Endothelial cell (in vitro differentiated cells): Measurements from ENCODE around the gene NLGN4Y. TPM values are rescaled to one million over a fixed set of nuclear protein-coding genes. Genes with fewer than 3 reads are reported as not detected.

Source experiments
- DNase-seq: peaks from one replicate; pipeline ENCODE4 v3.0.0; 2021; ENCODE audit warnings: low spot score
- H3K27ac Mint-ChIP-seq: one replicate; pipeline ENCODE4 v1.8.0; 2021; ENCODE audit warnings: mixed read lengths, inconsistent platforms; ENCODE audit not compliant: unreplicated experiment
- H3K27me3 Mint-ChIP-seq: one replicate; pipeline ENCODE4 v1.8.0; 2021; ENCODE audit warnings: mild to moderate bottlenecking, moderate library complexity, mixed read lengths, inconsistent platforms; ENCODE audit not compliant: unreplicated experiment
- H3K36me3 Mint-ChIP-seq: one replicate; pipeline ENCODE4 v1.8.0; 2021; ENCODE audit warnings: mild to moderate bottlenecking, low read depth, mixed read lengths, inconsistent platforms; ENCODE audit not compliant: unreplicated experiment
- H3K4me1 Mint-ChIP-seq: one replicate; pipeline ENCODE4 v1.8.0; 2021; ENCODE audit warnings: mild to moderate bottlenecking, mixed read lengths, inconsistent platforms; ENCODE audit not compliant: unreplicated experiment
- H3K4me3 Mint-ChIP-seq: one replicate; pipeline ENCODE4 v1.8.0; 2021; ENCODE audit warnings: mild to moderate bottlenecking, mixed read lengths, inconsistent platforms; ENCODE audit not compliant: unreplicated experiment
- H3K9me3 Mint-ChIP-seq: one replicate; pipeline ENCODE4 v1.8.0; 2021; ENCODE audit warnings: mixed read lengths, inconsistent platforms; ENCODE audit not compliant: unreplicated experiment
- total RNA-seq: library from RNA; stranded (reverse); fragmentation: NEBNext Ultra II Directional; extraction: Animal tissue kit (Norgen Biotek cat#: 25700); gene quantifications from one replicate; pipeline ENCODE4 v1.2.1, GENCODE V29; 2021; ENCODE audit not compliant: unreplicated experiment
- TF ChIP-seq, protein P1 (sequence below): fragments of 200-600 bp; sonication (generic); IDR thresholded peaks from one replicate; pipeline ENCODE4 v1.5.0; 2021; ENCODE audit warnings: antibody characterized with exemption; ENCODE audit not compliant: unreplicated experiment

NLGN4Y gene
- total RNA-seq, 1 donor from 2014 or later: 78.9 TPM

GRCh38 chrY:14543506-14543905, 19.2 kb downstream of the NLGN4Y start:
- Mint-ChIP-seq H3K4me3 (no peak overlapping the region), H3K4me1 (peaks cover 5% of the 10 kb centered on the region), H3K9me3 (no peaks in the 10 kb centered on the region), H3K27me3 (no peaks in the 10 kb centered on the region), H3K27ac (no peak overlapping the region), H3K36me3 (peaks cover 20% of the 10 kb centered on the region)
- no peak for DNase-seq
- TF ChIP-seq, protein P1, sequence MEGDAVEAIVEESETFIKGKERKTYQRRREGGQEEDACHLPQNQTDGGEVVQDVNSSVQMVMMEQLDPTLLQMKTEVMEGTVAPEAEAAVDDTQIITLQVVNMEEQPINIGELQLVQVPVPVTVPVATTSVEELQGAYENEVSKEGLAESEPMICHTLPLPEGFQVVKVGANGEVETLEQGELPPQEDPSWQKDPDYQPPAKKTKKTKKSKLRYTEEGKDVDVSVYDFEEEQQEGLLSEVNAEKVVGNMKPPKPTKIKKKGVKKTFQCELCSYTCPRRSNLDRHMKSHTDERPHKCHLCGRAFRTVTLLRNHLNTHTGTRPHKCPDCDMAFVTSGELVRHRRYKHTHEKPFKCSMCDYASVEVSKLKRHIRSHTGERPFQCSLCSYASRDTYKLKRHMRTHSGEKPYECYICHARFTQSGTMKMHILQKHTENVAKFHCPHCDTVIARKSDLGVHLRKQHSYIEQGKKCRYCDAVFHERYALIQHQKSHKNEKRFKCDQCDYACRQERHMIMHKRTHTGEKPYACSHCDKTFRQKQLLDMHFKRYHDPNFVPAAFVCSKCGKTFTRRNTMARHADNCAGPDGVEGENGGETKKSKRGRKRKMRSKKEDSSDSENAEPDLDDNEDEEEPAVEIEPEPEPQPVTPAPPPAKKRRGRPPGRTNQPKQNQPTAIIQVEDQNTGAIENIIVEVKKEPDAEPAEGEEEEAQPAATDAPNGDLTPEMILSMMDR: no peak

- Mint-ChIP-seq H3K27ac (no peak overlapping the region), H3K36me3 (peaks cover 7% of the 10 kb centered on the region), H3K9me3 (no peaks in the 10 kb centered on the region), H3K4me3 (no peak overlapping the region), H3K27me3 (no peaks in the 10 kb centered on the region), H3K4me1 (peaks cover 15% of the 10 kb centered on the region)
- DNase-seq: no peak
- TF ChIP-seq, protein P1: no peak
Measured at GRCh38 chrY:14581294-14581693, 57.0 kb downstream of the NLGN4Y start.

- TF ChIP-seq, protein P1: no peak
- H3K27me3 Mint-ChIP-seq: peaks cover 2% of the 10 kb centered on the region
- H3K4me3 Mint-ChIP-seq: no peak overlapping the region
- H3K36me3 Mint-ChIP-seq: peaks cover 22% of the 10 kb centered on the region
- peak; percentile 2 for DNase-seq
- H3K9me3 Mint-ChIP-seq: no peaks in the 10 kb centered on the region
- H3K27ac Mint-ChIP-seq: peak overlapping the region; percentile 88
- peaks cover 35% of the 10 kb centered on the region for H3K4me1 Mint-ChIP-seq
Measured at GRCh38 chrY:14586725-14587124, 62.4 kb downstream of the NLGN4Y start.

- peaks cover 6% of the 10 kb centered on the region for H3K36me3 Mint-ChIP-seq
- DNase-seq: peak; percentile 3
Measured at GRCh38 chrY:14601372-14601771, 77.0 kb downstream of the NLGN4Y start.

GRCh38 chrY:14617625-14618024, 93.3 kb downstream of the NLGN4Y start:
- TF ChIP-seq, protein P1: no peak
- Mint-ChIP-seq H3K27me3 (no peaks in the 10 kb centered on the region), H3K4me1 (peaks cover 26% of the 10 kb centered on the region), H3K36me3 (no peaks in the 10 kb centered on the region), H3K9me3 (no peaks in the 10 kb centered on the region), H3K27ac (no peak overlapping the region), H3K4me3 (no peak overlapping the region)
- DNase-seq: no peak

More at GRCh38 chrY:14601372-14601771, 77.0 kb downstream of the NLGN4Y start:
- Mint-ChIP-seq H3K4me3 (no peak overlapping the region), H3K27me3 (peaks cover 1% of the 10 kb centered on the region), H3K4me1 (peaks cover 7% of the 10 kb centered on the region), H3K9me3 (no peaks in the 10 kb centered on the region), H3K27ac (no peak overlapping the region)
- TF ChIP-seq, protein P1: no peak
